ENCODE data around the gene TGFBR3L.

The TGFBR3L gene

DNA sequence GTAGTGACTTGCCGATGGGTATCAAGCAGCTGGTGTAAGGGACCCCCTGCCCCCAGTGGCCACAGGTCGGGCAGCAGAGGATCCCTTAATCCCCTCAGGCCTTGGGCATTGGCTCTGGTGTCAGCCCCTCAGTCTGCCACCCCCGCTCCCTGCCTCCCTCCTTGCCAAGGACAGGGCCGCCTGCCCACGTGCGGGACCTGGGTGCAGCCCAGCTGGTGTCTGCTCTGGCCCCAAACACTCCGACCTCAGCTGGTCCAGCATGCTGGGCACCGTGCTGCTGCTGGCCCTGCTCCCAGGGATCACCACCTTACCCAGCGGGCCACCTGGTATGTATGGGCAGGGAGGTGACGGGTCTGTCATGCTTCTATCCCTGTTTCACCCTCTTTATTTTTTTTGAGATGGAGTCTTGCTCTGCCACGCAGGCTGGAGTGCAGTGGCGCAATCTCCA lies at the start of gene TGFBR3L:
TSS of gene TGFBR3L (plus strand) at position 233 of the 448 bp plus-strand sequence.
- H3K9me3 Mint-ChIP-seq: no peaks in the 10 kb centered on the region
- H3K36me3 Mint-ChIP-seq: peaks cover 17% of the 10 kb centered on the region
- H3K4me1 Mint-ChIP-seq: peaks cover 14% of the 10 kb centered on the region
- ATAC-seq (ENCODE audit: low read depth): no peak
- H3K4me3 Mint-ChIP-seq: peak within 1 kb of the TSS; percentile 61
- no peak within 1 kb of the TSS for H3K27ac Mint-ChIP-seq
- peaks cover 9% of the 10 kb centered on the region for H3K27me3 Mint-ChIP-seq
- no peak for DNase-seq (ENCODE audit: low spot score in 2 of 2)

DNA sequence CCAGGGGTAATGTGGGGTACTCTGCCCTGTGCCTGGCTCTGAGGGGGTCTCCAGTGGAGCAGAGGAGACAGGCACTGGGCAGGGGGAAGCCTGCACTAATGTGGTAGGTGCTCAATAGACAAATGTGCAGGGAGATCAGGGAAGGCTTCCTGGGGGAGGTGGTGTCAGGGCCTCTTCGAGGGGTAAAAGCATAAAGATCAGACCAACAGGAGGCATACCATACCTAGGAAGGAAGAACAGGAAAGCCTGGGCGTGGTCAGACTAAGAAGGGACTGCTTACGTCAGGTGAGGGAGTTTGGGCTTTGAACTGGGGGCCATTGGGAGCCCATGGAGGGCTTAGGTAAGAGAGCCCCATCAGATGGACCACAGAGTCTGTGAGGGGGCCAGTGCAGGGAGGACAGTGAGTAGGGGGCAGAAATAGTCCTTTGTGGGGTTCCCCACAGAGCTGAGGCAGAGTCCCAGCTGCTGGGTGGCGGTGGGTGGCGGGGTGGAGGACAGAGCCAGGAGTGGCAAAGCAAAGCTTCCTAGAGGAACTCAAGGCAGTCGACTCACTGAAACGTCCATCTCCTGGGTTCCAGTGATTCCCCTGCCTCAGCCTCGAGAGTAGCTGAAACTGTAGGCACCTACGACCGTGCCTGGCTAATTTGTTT lies 49.2 kb upstream of the TGFBR3L start:
- Mint-ChIP-seq H3K36me3 (peaks cover 2% of the 10 kb centered on the region), H3K4me1 (peaks cover 18% of the 10 kb centered on the region), H3K4me3 (no peak overlapping the region), H3K27ac (no peak overlapping the region), H3K27me3 (peaks cover 29% of the 10 kb centered on the region), H3K9me3 (peaks cover 2% of the 10 kb centered on the region)
- DNase-seq (ENCODE audit: low spot score in 2 of 2) (no peak), ATAC-seq (ENCODE audit: low read depth) (no peak)

DNA sequence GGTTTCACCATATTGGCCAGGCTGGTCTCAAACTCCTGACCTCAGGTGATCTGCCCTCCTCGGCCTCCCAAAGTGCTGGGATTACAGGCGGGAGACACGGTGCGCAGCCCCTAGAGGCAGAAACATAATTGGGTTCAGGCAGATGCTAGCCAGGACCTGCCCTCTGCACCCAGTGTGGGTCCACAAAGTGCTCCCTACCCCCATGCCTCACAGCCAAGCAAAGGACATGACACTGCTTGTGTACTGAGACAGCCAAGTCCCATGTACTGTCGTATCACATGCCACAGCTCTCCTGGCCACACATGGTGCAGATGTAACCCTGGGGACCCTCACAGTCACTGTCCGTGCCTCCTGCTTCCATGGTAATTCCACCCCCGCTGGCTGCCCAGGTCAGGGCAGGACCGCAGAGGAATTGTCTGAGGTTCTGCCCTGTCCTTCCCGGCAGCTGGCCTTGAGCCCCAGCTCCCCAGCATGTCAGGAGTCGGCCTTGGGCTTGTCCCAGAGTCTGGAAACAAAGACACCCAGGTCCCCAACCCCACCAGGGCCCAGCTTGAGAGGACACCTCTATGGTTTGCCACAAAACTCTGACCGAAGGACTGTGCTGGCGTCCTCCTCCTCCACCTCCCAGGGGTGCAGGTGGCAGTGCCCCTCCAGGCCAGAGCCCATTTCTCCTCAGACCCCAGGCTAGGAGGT lies 48.1 kb upstream of the TGFBR3L start:
- Mint-ChIP-seq H3K27me3 (peaks cover 31% of the 10 kb centered on the region), H3K27ac (no peak overlapping the region), H3K36me3 (peaks cover 2% of the 10 kb centered on the region), H3K4me3 (no peak overlapping the region), H3K9me3 (peaks cover 7% of the 10 kb centered on the region), H3K4me1 (peaks cover 28% of the 10 kb centered on the region)
- ATAC-seq (ENCODE audit: low read depth): no peak
- no peak for DNase-seq (ENCODE audit: low spot score in 2 of 2)

DNA sequence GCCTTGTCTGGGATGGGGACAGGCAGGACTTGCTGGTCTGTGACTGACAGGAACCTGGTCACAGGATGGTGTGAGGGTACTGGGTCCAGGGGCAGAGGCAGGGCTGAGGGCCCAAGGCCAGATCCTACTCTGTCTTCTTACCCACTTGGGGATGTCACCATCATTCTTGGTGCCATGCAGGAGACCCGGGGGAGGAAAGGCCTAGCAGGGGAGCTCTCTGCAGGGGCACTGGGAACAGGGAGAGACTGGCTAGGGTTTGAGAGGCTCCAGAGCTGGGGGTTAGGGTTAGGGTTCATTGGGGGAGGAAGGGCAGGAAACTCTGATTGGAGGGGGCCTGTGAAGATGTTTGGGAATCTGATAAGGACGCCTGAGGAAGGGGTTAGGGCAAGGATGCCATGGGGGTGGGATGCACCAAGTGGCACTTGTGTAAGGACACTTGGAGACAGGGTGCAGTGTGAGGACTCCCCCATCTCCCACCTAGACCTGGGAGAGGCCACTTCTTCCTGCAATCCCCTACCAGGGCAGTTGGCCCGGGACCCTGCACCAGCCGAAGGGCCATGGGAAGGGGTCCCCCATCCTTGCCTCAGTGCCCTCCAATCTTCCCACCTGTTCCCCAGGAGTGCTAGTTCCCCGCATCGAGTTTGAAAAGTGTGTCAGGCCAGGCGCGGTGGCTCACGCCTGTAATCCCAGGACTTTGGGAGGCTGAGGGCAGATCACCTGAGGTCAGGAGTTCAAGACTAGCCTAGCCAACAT lies 47.4 kb upstream of the TGFBR3L start:
- no peak overlapping the region for H3K4me3 Mint-ChIP-seq
- H3K9me3 Mint-ChIP-seq: peaks cover 7% of the 10 kb centered on the region
- ATAC-seq (ENCODE audit: low read depth) (no peak), DNase-seq (ENCODE audit: low spot score in 2 of 2) (no peak)
- peaks cover 33% of the 10 kb centered on the region for H3K4me1 Mint-ChIP-seq
- no peak overlapping the region for H3K27ac Mint-ChIP-seq
- peaks cover 37% of the 10 kb centered on the region for H3K27me3 Mint-ChIP-seq
- peaks cover 5% of the 10 kb centered on the region for H3K36me3 Mint-ChIP-seq

DNA sequence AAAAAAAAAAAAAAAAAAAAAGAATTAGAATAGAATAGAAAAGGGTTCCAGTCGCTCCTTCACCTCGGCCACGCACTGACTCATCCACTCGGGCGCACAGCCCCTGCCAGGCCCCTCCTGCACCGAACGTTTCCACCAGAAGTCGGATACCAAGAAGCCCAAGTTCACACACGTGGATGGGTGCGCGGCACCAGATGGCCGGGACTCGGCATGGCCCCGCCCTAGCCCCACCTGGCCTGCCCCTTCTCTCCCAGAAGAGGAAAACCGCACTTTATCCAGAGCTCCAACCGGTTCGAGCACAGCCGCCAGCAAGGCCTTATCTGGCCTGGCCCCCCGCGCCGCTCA lies 46.3 kb upstream of the TGFBR3L start:
- Mint-ChIP-seq H3K4me3 (peak overlapping the region; percentile 87), H3K27me3 (peaks cover 40% of the 10 kb centered on the region), H3K9me3 (peaks cover 7% of the 10 kb centered on the region), H3K4me1 (peaks cover 37% of the 10 kb centered on the region), H3K36me3 (peaks cover 5% of the 10 kb centered on the region), H3K27ac (no peak overlapping the region)
- no peak for DNase-seq (ENCODE audit: low spot score in 2 of 2)
- no peak for ATAC-seq (ENCODE audit: low read depth)

DNA sequence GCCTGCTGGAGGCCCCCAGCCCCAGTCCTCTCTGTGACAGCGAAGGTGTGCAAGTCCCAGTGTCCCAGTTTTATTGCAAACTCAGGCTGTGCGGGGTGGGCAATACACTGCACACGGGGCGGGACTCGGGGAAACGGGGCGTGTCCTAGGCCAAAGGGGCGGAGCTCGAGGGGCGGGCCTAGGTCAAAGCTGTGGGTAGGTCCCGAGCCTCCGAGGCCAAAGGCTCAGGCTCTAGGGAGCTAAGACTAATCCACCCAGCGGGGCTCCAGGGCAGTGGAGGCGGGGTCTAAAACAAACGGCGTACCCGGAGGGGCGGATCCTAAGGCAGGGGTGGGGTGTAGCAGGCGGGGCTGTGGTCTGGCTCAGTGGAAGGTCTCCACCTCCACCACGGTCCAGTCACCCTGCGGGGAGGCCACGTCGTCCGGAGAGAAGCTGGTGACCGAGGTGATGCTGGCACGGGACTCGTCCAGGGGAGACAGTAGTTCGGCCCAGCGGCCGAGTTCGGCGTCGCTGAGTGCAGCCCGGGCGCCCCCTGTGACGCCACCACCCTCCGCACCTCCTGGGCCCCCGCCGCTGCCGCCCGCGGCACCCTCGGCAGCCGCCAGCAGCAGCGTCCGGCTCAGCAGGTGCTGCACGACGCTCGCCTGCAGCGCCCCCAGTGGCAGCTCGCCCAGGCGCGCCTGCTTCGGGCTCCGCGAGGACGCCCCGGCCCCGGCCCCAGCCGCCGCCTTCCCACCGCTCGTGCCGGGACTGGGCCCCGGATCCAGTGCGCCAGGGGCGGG lies 45.8 kb upstream of the TGFBR3L start:
- peak; percentile 77 for ATAC-seq (ENCODE audit: low read depth)
- H3K27me3 Mint-ChIP-seq: peaks cover 40% of the 10 kb centered on the region
- peak overlapping the region; percentile 79 for H3K27ac Mint-ChIP-seq
- peaks cover 37% of the 10 kb centered on the region for H3K4me1 Mint-ChIP-seq
- H3K9me3 Mint-ChIP-seq: peaks cover 7% of the 10 kb centered on the region
- peak in 1 of 2 donors; percentile 87 for DNase-seq (ENCODE audit: low spot score in 2 of 2)
- peak overlapping the region; percentile 87 for H3K4me3 Mint-ChIP-seq
- peaks cover 5% of the 10 kb centered on the region for H3K36me3 Mint-ChIP-seq

DNA sequence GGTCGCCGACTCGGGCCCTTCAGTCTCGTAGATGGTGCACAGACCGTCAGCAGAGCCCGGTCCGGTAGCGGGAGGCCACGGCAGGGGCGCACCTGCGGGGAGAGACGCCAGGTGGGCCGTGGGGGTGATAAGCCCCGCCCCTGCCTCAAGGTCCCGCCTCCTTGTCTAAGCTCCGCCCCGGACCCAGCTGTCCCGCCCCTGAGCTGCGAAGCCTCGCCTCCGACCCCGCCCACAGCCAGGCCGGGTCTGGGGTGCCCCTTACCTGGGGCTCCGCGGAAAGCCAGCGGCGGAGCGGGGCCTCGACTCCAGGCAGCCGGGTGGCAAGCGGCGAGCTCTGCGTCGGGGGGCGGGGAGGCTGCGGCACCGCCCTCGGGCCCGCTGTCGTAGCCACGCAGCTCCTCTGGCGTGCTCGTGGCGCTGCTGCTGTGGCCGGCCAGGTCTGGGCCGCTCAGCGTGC lies 45.1 kb upstream of the TGFBR3L start:
- DNase-seq (ENCODE audit: low spot score in 2 of 2) (peak; percentile 88 to 98), ATAC-seq (ENCODE audit: low read depth) (peak; percentile 62)
- Mint-ChIP-seq H3K36me3 (peaks cover 5% of the 10 kb centered on the region), H3K4me1 (peaks cover 37% of the 10 kb centered on the region), H3K27ac (peak overlapping the region; percentile 79), H3K27me3 (peaks cover 38% of the 10 kb centered on the region), H3K4me3 (peak overlapping the region; percentile 84), H3K9me3 (peaks cover 7% of the 10 kb centered on the region)

DNA sequence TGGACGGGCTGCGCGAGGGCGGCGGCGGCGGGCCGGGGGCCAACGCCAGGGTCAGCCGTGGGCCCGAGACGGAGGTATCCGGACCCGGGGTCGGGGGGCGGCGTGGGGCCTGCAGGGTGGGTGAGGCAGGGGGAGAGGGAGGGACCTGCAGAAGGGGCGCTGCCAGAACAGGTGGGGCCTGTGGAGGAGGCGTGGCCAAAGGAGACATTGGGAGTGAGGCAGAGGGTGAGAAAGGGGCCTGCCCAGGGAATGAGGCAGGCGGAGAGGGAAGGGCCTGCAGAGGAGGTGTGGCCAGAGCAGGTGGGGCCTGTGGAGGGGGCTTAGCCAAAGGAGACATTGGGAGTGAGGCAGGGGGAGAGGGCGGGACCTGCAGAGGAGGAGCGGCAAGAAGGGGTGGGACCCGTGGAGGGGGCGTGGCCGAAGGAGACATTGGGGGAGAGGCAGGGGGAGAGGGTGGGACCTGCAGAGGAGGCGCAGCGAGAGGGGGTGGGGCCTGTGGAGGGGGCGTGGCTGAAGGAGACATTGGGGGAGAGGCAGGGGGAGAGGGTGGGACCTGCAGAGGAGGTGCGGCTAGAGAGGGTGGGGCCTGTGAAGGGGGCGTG lies 44.6 kb upstream of the TGFBR3L start:
- Mint-ChIP-seq H3K9me3 (peaks cover 7% of the 10 kb centered on the region), H3K4me3 (peak overlapping the region; percentile 59), H3K4me1 (peaks cover 34% of the 10 kb centered on the region), H3K27me3 (peaks cover 35% of the 10 kb centered on the region), H3K27ac (no peak overlapping the region), H3K36me3 (peaks cover 5% of the 10 kb centered on the region)
- ATAC-seq (ENCODE audit: low read depth): no peak
- no peak for DNase-seq (ENCODE audit: low spot score in 2 of 2)

DNA sequence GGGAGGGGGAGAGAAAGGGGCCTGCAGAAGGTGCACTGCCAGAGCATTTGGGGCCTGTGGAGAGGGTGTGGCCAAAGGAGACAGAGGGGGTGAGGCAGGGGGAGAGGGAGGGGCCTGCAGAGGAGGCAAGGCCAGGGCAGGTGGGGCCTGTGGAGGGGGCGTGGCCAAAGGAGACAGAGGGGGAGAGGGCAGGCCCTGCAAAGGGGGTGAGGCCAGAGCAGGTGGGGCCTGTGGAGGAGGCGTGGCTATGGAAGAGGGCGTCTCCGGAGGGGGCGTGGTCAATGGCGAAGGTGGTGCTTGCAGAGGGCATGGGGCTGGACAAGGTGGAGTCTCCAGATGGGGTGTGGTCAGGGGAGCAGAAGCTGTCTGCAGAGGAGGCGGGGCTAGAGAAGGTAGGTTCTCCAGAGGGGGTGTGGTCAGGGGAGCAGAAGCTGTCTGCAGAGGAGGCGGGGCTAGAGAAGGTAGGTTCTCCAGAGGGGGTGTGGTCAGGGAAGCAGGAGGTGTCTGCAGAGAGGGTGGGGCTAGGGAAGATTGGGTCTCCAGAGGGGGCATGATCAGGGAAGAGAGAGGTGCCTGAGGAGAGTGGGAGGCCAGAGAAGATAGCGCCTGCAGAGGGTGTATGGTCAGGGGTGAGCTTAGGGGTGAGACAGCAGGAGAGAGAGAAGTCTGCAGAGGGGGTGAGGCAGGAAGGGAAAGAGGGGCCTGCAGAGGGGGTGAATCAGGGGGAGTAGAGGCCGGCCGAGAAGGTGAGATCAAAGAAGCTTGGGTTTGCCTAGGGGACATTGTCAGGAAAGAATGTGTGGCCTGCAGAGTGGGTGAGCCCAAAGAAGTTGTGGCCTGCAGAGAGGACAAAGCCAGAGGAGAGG lies 43.8 kb upstream of the TGFBR3L start:
- Mint-ChIP-seq H3K4me3 (peak overlapping the region; percentile 59), H3K27ac (no peak overlapping the region), H3K4me1 (peaks cover 29% of the 10 kb centered on the region)

DNA sequence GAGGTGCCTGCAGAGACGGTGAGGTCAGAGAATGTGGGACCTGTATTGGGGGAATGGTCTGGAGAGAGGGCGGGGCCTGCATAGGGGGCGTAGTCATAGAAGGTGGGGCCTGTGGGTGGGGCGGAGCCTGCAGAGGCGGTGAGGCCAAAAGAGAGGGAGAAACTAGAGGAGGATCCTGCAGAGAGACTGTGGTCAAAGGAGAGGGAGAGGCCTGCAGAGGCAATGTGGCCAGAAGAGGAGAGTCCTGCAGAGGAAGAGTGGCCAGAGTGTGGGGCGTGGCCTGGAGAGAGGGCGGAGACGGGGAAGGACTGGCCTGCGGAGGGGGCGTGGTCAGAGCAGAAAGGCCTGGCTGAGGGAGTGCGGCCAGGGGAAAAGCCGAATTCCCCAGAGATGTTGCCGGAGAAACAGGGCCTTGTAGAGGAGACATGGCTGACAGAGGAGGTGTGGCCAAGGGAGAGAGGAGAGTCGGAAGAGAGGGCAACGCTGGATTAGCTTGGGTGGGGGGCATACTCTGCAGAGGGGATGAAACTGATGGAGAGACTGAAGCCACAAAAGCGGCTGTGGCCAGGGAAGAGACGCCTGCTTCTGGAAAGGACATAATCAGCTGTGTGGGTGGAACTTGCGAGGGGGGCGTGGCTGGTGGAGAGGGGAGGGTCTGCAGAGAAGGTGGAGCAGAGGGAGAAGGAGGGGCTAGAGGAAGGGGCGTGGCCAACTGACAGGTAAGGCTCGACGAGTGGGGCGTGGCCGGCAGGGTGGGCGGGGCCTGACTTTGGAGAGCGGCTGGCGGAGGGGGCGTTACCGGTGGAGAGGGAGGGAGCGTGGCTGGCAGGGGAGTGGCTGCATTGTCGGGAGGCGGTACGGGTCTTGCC lies 43.0 kb upstream of the TGFBR3L start:
- H3K27me3 Mint-ChIP-seq: peaks cover 33% of the 10 kb centered on the region
- peak; percentile 72 to 73 for DNase-seq (ENCODE audit: low spot score in 2 of 2)

More for the DNA sequence above, 43.8 kb upstream of the TGFBR3L start:
- peak in 1 of 2 donors; percentile 44 for DNase-seq (ENCODE audit: low spot score in 2 of 2)
- ATAC-seq (ENCODE audit: low read depth): no peak
- Mint-ChIP-seq H3K36me3 (peaks cover 5% of the 10 kb centered on the region), H3K9me3 (peaks cover 7% of the 10 kb centered on the region), H3K27me3 (peaks cover 31% of the 10 kb centered on the region)

DNA sequence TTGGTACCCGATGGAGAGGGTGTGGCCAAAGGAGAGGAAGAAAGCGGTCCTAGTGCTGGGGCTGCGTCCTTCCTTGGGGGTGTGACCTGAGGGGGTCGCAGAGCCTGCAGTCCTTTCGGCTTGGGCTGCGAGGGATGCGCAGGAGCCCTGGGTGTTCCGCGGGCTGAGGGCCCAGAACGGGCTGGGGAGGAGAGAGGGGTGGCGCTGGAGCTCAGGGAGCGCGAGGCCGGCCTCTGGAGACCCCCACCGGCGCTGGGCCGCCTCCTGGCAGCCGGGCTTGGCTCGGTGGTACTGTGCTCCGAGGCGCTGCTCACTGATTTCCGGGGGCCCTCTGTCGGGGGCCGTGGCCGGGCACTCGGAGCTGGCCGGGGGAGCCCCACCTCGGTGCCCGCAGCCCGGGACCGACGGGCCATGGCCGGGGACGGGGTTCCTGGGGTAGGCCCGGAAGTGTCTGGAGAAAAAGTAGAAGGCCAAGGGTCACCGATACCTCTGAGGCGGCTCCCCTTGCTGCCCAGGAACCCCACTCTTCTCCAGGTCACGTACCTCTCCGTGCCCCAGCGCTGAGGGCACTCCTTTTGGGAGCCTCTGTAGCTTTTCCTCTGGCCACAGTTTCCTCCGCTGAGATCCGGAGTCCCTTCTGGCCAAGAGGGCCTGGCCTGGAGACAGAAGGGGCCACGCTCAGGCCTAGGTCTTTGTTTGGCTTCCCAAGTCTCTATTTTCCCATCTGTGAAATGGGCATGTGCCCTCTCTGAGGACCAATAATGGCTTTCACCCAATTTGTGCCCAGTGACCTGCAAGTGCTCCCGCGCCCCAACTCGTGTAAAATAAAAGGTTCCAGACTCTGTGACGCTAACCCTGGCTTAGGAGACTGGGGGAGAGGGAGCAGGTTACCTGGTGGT lies 42.1 kb upstream of the TGFBR3L start:
- Mint-ChIP-seq H3K9me3 (peaks cover 7% of the 10 kb centered on the region), H3K36me3 (peaks cover 5% of the 10 kb centered on the region), H3K4me3 (peak overlapping the region; percentile 19), H3K27me3 (peaks cover 27% of the 10 kb centered on the region), H3K4me1 (peaks cover 29% of the 10 kb centered on the region), H3K27ac (no peak overlapping the region)
- ATAC-seq (ENCODE audit: low read depth): no peak
- no peak for DNase-seq (ENCODE audit: low spot score in 2 of 2)

More for the DNA sequence above, 43.0 kb upstream of the TGFBR3L start:
- no peak overlapping the region for H3K27ac Mint-ChIP-seq
- peaks cover 5% of the 10 kb centered on the region for H3K36me3 Mint-ChIP-seq
- peak overlapping the region; percentile 19 for H3K4me3 Mint-ChIP-seq
- peak; percentile 5 for ATAC-seq (ENCODE audit: low read depth)
- H3K4me1 Mint-ChIP-seq: peaks cover 29% of the 10 kb centered on the region
- H3K9me3 Mint-ChIP-seq: peaks cover 7% of the 10 kb centered on the region
